GM12875 (cell line): ENCODE data around the gene DDX3Y.

ENCODE experiments used
- H3K4me3 ChIP-seq: one replicate; pipeline ENCODE4 v1.5.1; 2011; ENCODE audit warnings: low read depth, low read length, control low read depth
- CTCF ChIP-seq: IDR thresholded peaks from 2 replicates; pipeline ENCODE4 v1.5.1; 2011; ENCODE audit warnings: low read depth, mild to moderate bottlenecking, control low read depth, inconsistent platforms, low read length, moderate library complexity, borderline replicate concordance; ENCODE audit not compliant: insufficient read depth

DDX3Y gene

GRCh38 chrY:12904618-12905516 is at the start of gene DDX3Y:
Gene DDX3Y, plus strand, starts transcription at chrY:12904868. Its CDS starts 69 bp downstream, at chrY:12904937.
- H3K4me3 ChIP-seq = no peak within 1 kb of the TSS
- no peak for TF ChIP-seq CTCF

GRCh38 chrY:12855791-12856275 is 48.8 kb upstream of the DDX3Y start:
- H3K4me3 ChIP-seq = no peak overlapping the region
- no peak for TF ChIP-seq CTCF

- H3K4me3 ChIP-seq = no peak overlapping the region
- TF ChIP-seq CTCF = no peak
These were observed 36.7 kb upstream of the DDX3Y start for GRCh38 chrY:12867960-12868359.

GRCh38 chrY:12896973-12897372 is 7.7 kb upstream of the DDX3Y start:
- TF ChIP-seq CTCF = no peak
- no peak overlapping the region for H3K4me3 ChIP-seq

DNA sequence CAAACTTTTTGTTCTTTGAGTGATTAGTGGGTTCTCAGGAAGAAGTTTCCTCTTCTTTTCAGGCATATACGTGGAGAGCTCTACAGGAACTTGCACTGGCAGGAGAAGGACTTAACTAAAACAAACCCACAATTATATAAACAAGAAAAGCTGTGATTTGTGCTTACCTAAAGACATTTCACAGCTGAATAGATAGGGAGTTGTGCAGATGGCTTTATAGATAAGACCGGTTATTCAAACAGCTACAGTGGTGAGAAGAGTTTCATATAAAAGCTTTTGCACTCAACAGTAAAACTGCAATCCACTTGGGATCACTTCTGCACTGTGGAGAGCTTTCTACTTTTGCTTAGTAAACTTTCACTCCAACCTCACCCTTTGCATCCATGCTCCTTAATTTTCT is 6.1 kb upstream of the DDX3Y start:
- no peak for TF ChIP-seq CTCF
- no peak overlapping the region for H3K4me3 ChIP-seq

- no peak overlapping the region for H3K4me3 ChIP-seq
- no peak for TF ChIP-seq CTCF
These were observed 827 bp downstream of the DDX3Y start for GRCh38 chrY:12905517-12905872.

DNA sequence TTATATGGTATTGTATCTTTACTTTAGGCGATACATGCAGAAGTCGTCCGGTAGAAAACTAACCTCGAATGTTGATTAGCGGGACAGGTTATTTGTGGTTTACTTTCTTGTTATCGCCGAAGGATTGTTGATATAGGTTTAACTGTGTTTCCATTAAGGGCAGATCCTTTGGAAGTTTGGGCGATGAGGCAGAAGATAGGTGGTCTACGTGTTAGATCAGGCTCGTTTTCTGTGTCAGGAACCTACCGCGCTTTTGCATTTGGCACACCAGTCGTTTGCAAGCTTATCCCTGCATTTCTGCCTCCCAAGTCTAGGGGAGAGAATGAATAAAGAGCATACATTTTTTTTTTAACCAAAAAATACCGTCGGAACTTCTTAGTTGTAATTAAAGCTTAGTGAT is 1.2 kb downstream of the DDX3Y start:
- no peak overlapping the region for H3K4me3 ChIP-seq
- TF ChIP-seq CTCF = no peak
